Uterus (tissue), 4 donors: ENCODE data around the gene ADORA3. TPM values are rescaled to one million over a fixed set of nuclear protein-coding genes. Genes with fewer than 3 reads are reported as not detected.

ENCODE experiments used
- DNase-seq, 2 donors: peaks; one replicate each; pipeline ENCODE4 v3.0.0-alpha.2; 2019 to 2020
- H3K27ac ChIP-seq, 2 donors: fragments of 200-600 bp; sonication (generic); 1 replicate in 1 of 2; 2 replicates in 1 of 2; pipeline ENCODE4 v1.5.1; 2016 to 2018
- H3K27me3 ChIP-seq, 2 donors: fragments of 200-600 bp; sonication (generic); one replicate each; pipeline ENCODE4 v1.5.1; 2018 to 2019; ENCODE audit warnings: control low read depth in 1 of 2
- H3K36me3 ChIP-seq, 2 donors: fragments of 200-600 bp; sonication (generic); one replicate each; pipeline ENCODE4 v1.5.1; 2019; ENCODE audit warnings: control low read depth in 1 of 2
- H3K4me1 ChIP-seq, 2 donors: fragments of 200-600 bp; sonication (generic); one replicate each; pipeline ENCODE4 v1.5.1; 2018 to 2019; ENCODE audit warnings: control low read depth in 1 of 2
- H3K4me3 ChIP-seq, 2 donors: fragments of 200-600 bp; sonication (generic); 1 replicate in 1 of 2; 2 replicates in 1 of 2; pipeline ENCODE4 v1.5.1; 2018 to 2019; ENCODE audit warnings: mild to moderate bottlenecking in 1 of 2
- H3K9me3 ChIP-seq, 2 donors: fragments of 200-600 bp; sonication (generic); one replicate each; pipeline ENCODE4 v1.5.1; 2019; ENCODE audit warnings: control low read depth in 1 of 2
- CTCF ChIP-seq, 4 experiments: fragments of 200-600 bp in 2 of 4; fragments of 450-650 bp in 2 of 4; sonication (generic) in 2 of 4; IDR thresholded peaks; one replicate each; pipeline ENCODE4 v1.5.1; 2016 to 2019; ENCODE audit warnings: antibody characterized with exemption in 4 of 4, mild to moderate bottlenecking in 2 of 4, moderate library complexity in 1 of 4
- POLR2A ChIP-seq, 2 donors: fragments of 450-650 bp; IDR thresholded peaks; one replicate each; pipeline ENCODE4 v1.6.1; 2016; ENCODE audit warnings: antibody characterized with exemption in 2 of 2, mild to moderate bottlenecking in 1 of 2, moderate library complexity in 1 of 2
- intact Hi-C: fragments of 100-400 bp; cut with DNase I; formaldehyde crosslinking; loops from one replicate; pipeline ENCODE4 v1.15.1; 2023; ENCODE audit warnings: low total_unique reads
- small RNA-seq: library from RNA; depleted of rRNA; stranded (forward); fragments of <200 nt; gene quantifications from one replicate; pipeline ENCODE3, GENCODE V24; 2016
- total RNA-seq, 4 donors: library from RNA; depleted of rRNA in 3 of 4; stranded (reverse); fragments of >200 nt in 3 of 4; gene quantifications; one replicate each; pipeline versions ENCODE4 v1.1.0 to v1.2.4, GENCODE V29; 2014 to 2023
- donor health status: DM: yes; HTN: yes; CAD: no.

Gene ADORA3
- total RNA-seq, 4 donors from 2014 or later = 0.59 to 13.6 (median 1.7) TPM

GRCh38 chr1:111449703-111450017 is 53.8 kb downstream of the ADORA3 start:
- intact Hi-C loops = no loop called here
- Histone ChIP-seq H3K27me3 (no peaks in the 10 kb centered on the region), H3K9me3 (no peaks in the 10 kb centered on the region), H3K4me1 (peaks cover 0 to 17% of the 10 kb centered on the region in 2 donors), H3K36me3 (no peaks in the 10 kb centered on the region), H3K4me3 (peak overlapping the region; percentile 84 to 86), H3K27ac (peak overlapping the region; percentile 79 to 91)
- TF ChIP-seq CTCF (IDR thresholded peaks at IDR 0.05) = no peak
- no peak for TF ChIP-seq POLR2A (IDR thresholded peaks at IDR 0.05)
- DNase-seq = no peak

Small RNAs within 50 kb of the gene (small RNA-seq; reads per million reads assigned to genes)
- not detected for gene RNU6-792P

Other genes with a start within 250 kb of the ADORA3 start
- gene CHIA, start 212.8 kb downstream of the ADORA3 start, total RNA-seq = under 1 TPM in 1 of 4 donors, not detected in 3; 0.14 TPM
- gene OVGP1, start 75.9 kb downstream of the ADORA3 start, total RNA-seq = 10 to 100 TPM in 1 of 4 donors, 1 to 10 TPM in 2, not detected in 1; 1.3 to 12.4 (median 7.3) TPM
- 10 to 100 TPM in 2 of 4 donors, 1 to 10 TPM in 1, under 1 TPM in 1; 0.59 to 31.0 (median 17.1) TPM for gene WDR77, start 54.4 kb downstream of the ADORA3 start, total RNA-seq
- 100 to 1,000 TPM; 151 to 184 (median 161) TPM for gene ATP5PB, start 54.2 kb downstream of the ADORA3 start, total RNA-seq
- 10 to 100 TPM in 2 of 4 donors, 1 to 10 TPM in 2; 1.1 to 16.8 (median 10.3) TPM for gene C1orf162, start 29.6 kb downstream of the ADORA3 start, total RNA-seq
- 1 to 10 TPM in 1 of 4 donors, under 1 TPM in 1, not detected in 2; 0.95 to 7.1 TPM for gene TMIGD3, start within 50 bp of the ADORA3 start, total RNA-seq
- gene RAP1A, start 116.2 kb upstream of the ADORA3 start, total RNA-seq = 10 to 100 TPM; 47.6 to 94.8 (median 60.2) TPM
- 10 to 100 TPM in 1 of 4 donors, 1 to 10 TPM in 1, under 1 TPM in 1, not detected in 1; 0.51 to 16.4 (median 6.4) TPM for gene INKA2, start 235.8 kb upstream of the ADORA3 start, total RNA-seq